K562 (cell line): ENCODE measurements around the gene KRTAP3-3. TPM values are rescaled to one million over a fixed set of nuclear protein-coding genes. Genes with fewer than 3 reads are reported as not detected.

Experiments
- ATAC-seq: fragments of 200-7000 bp; cut with Tn5 transposase; 3 replicates; pipeline ENCODE4 v1.9.1; 2020; ENCODE audit warnings: moderate library complexity
- BruUV-seq: library from RNA; stranded (reverse); fragments of 400-500 nt; replicated peaks from 2 replicates; lab custom pipeline; 2021; lab: Mats Ljungman, UMichigan
- CTCF ChIA-PET: fragments of 300-600 bp; formaldehyde crosslinking; extraction: SDS; loops from one replicate; lab custom pipeline; 2021; ENCODE audit warnings: low intra/inter-chr PET ratio; lab: Yijun Ruan, JAX
- POLR2A ChIA-PET: fragments of 300-600, 350-650 bp; sonication (Branson Sonifier 250); formaldehyde crosslinking; extraction: SDS; loops from one replicate; lab custom pipeline; 2021; ENCODE audit warnings: antibody characterized with exemption, inconsistent platforms; lab: Yijun Ruan, JAX
- DNase-seq, 4 experiments: peaks; one replicate each; pipeline versions ENCODE4 v3.0.0 to v3.0.0-alpha.2; 2011 to 2018; ENCODE audit warnings: low spot score in 3 of 4, mixed read lengths in 3 of 4; ENCODE audit errors: extremely low read depth in 1 of 4
- FAIRE-seq: peaks from 2 replicates; lab custom pipeline; 2011; peaks lifted over from hg19 to GRCh38; lab: Jason Lieb, UNC
- H2AFZ ChIP-seq: 2 replicates; pipeline ENCODE4 v1.6.0; 2011; ENCODE audit warnings: low read depth, low read length, control low read depth, inconsistent platforms
- H3K27ac ChIP-seq: fragments of 200-600 bp; 3 replicates; pipeline ENCODE4 v1.8.0; 2011; ENCODE audit warnings: low read depth, mild to moderate bottlenecking, control low read depth, inconsistent platforms, low read length, moderate library complexity, mixed read lengths; ENCODE audit errors: extremely low read depth
- H3K27me3 ChIP-seq, 2 experiments: fragments of 300-600 bp in 1 of 2; 2 replicates in 1 of 2; 3 replicates in 1 of 2; pipeline versions ENCODE4 v1.6.0 to v1.8.0; 2011; ENCODE audit warnings: inconsistent platforms in 2 of 2, low read length in 2 of 2, mild to moderate bottlenecking in 1 of 2, mixed read lengths in 1 of 2, moderate library complexity in 1 of 2; ENCODE audit not compliant: control insufficient read depth in 2 of 2, insufficient read depth in 2 of 2
- H3K36me3 ChIP-seq: fragments of 300-600 bp; 3 replicates; pipeline ENCODE4 v1.8.0; 2011; ENCODE audit warnings: mild to moderate bottlenecking, low read length, inconsistent platforms; ENCODE audit not compliant: control insufficient read depth, insufficient read depth
- H3K4me1 ChIP-seq, 2 experiments: fragments of 200-600 bp in 1 of 2; replicated peaks in 1 of 2; 2 replicates in 1 of 2; 3 replicates in 1 of 2; pipeline versions ENCODE4 v1.5.1 to v1.8.0; 2011; ENCODE audit warnings: inconsistent platforms in 2 of 2, low read length in 2 of 2, mild to moderate bottlenecking in 1 of 2, mixed read lengths in 1 of 2, moderate library complexity in 1 of 2; ENCODE audit not compliant: control insufficient read depth in 2 of 2, insufficient read depth in 2 of 2
- H3K4me2 ChIP-seq: 2 replicates; pipeline ENCODE4 v1.6.1; 2011; ENCODE audit warnings: low read length, control low read depth, inconsistent platforms, mixed read lengths; ENCODE audit not compliant: insufficient read depth
- H3K4me3 ChIP-seq: fragments of 200-600 bp; sonication (generic), shearing (Covaris generic); 2 replicates; pipeline ENCODE4 v1.5.1; 2016; ENCODE audit warnings: control low read depth, inconsistent platforms
- H3K79me2 ChIP-seq: fragments of 200-600 bp; 3 replicates; pipeline ENCODE4 v1.8.0; 2011; ENCODE audit warnings: low read length, inconsistent platforms; ENCODE audit not compliant: control insufficient read depth, insufficient read depth
- H3K9ac ChIP-seq, 2 experiments: 2 replicates each; pipeline versions ENCODE4 v1.6.0 to v1.6.1; 2011; ENCODE audit warnings: low read depth in 2 of 2, low read length in 2 of 2, control low read depth in 1 of 2, inconsistent platforms in 1 of 2, mild to moderate bottlenecking in 1 of 2, mixed read lengths in 1 of 2; ENCODE audit not compliant: insufficient read depth in 1 of 2
- H3K9me1 ChIP-seq: one replicate; pipeline ENCODE4 v1.6.0; 2011; ENCODE audit warnings: inconsistent platforms, mild to moderate bottlenecking, low read length, moderate library complexity; ENCODE audit not compliant: control insufficient read depth, insufficient read depth
- H3K9me3 ChIP-seq: replicated peaks from 2 replicates; pipeline ENCODE4 v1.5.1; 2011; ENCODE audit warnings: low read depth, low read length, inconsistent platforms; ENCODE audit not compliant: control insufficient read depth, insufficient read depth
- H4K20me1 ChIP-seq: replicated peaks from 2 replicates; pipeline ENCODE4 v1.6.1; 2011; ENCODE audit warnings: low read length, inconsistent platforms, mixed read lengths; ENCODE audit not compliant: control insufficient read depth, insufficient read depth
- EWSR1 ChIP-seq: fragments of 450-650 bp; IDR thresholded peaks from 2 replicates; pipeline ENCODE4 v1.6.1; 2018; ENCODE audit warnings: borderline replicate concordance, mild to moderate bottlenecking, low read depth, moderate library complexity; ENCODE audit not compliant: partially characterized antibody
- GATAD2A ChIP-seq: fragments of 450-650 bp; IDR thresholded peaks from 2 replicates; pipeline ENCODE4 v1.6.1; 2017
- JUNB ChIP-seq: fragments of 450-650 bp; formaldehyde crosslinking; conservative IDR thresholded peaks from 2 replicates; pipeline ENCODE4 v1.4.0; 2020; ENCODE audit warnings: mild to moderate bottlenecking
- NRF1 ChIP-seq, 2 experiments: fragments of 450-650 bp; IDR thresholded peaks in 1 of 2; conservative IDR thresholded peaks in 1 of 2; 2 replicates each; pipeline ENCODE4 v1.6.1; 2014; ENCODE audit warnings: mild to moderate bottlenecking in 2 of 2
- STAT5A ChIP-seq: IDR thresholded peaks from 2 replicates; pipeline ENCODE4 v1.6.1; 2012; ENCODE audit warnings: low read length, inconsistent platforms, borderline replicate concordance
- ZNF324 ChIP-seq: fragments of 250-450 bp; sonication (Bioruptor Pico); IDR thresholded peaks from 2 replicates; pipeline ENCODE4 v1.4.0; 2020; ENCODE audit warnings: mild to moderate bottlenecking
- ZNF699 ChIP-seq: fragments of 250-450 bp; sonication (Bioruptor Pico); IDR thresholded peaks from 2 replicates; pipeline ENCODE4 v1.8.0; 2021; ENCODE audit warnings: mild to moderate bottlenecking, moderate library complexity; ENCODE audit not compliant: insufficient replicate concordance
- WGBS: fragments of 100-300 bp; shearing (Covaris generic); methylation state at CpG from one replicate; pipeline ENCODE4 v1.1.6; 2016; ENCODE audit warnings: low coverage, mixed read lengths; ENCODE audit not compliant: insufficient coverage; ENCODE audit errors: missing lambda C conversion rate; 5-methylcytosine and 5-hydroxymethylcytosine counted together
- in situ Hi-C: fragments of 300-500 bp; cut with MboI; formaldehyde crosslinking; loops from 4 replicates; pipeline ENCODE4 v1.15.0; 2018; ENCODE audit warnings: inconsistent platforms, mixed read lengths
- intact Hi-C: fragments of 100-400 bp; cut with micrococcal nuclease; formaldehyde crosslinking; loops from 2 replicates; pipeline ENCODE4 v1.14.2; 2022
- polyA plus RNA-seq, 8 experiments: library from polyadenylated mRNA; depleted of rRNA in 4 of 8; stranded (reverse) in 5 of 8; unstranded in 3 of 8; fragments of >200 nt; fragmentation: Nextera tagmentation in 2 of 8; fragmentation: Illumina TruSeq in 1 of 8; extraction: Ambion mirVana in 2 of 8; extraction: Trizol in 1 of 8; gene quantifications; 2 replicates each; pipeline versions ENCODE4 v1.2.1 to v1.2.3, GENCODE V29; 2011 to 2014; ENCODE audit warnings: inconsistent platforms in 1 of 8, missing spikeins in 1 of 8
- total RNA-seq, 7 experiments: library from RNA; depleted of rRNA in 6 of 7; stranded (reverse); fragments of >200 nt in 6 of 7; fragmentation: Illumina TruSeq in 2 of 7; extraction: Trizol in 2 of 7; gene quantifications; 2 replicates each; pipeline versions ENCODE4 v1.2.1 to v1.2.3, GENCODE V29; 2011 to 2021; ENCODE audit warnings: low replicate concordance in 1 of 7
- TF ChIP-seq, protein P1 (sequence below): fragments of 250-450 bp; sonication (Bioruptor Pico); IDR thresholded peaks from 2 replicates; pipeline ENCODE4 v1.5.0; 2021
- TF ChIP-seq, protein P2 (sequence below): sonication (generic); formaldehyde crosslinking; IDR thresholded peaks from 2 replicates; pipeline ENCODE4 v1.8.0; 2022; ENCODE audit warnings: missing genetic modification reagents, mild to moderate bottlenecking, borderline replicate concordance
- TF ChIP-seq, protein P3 (sequence below): fragments of 250-450 bp; sonication (Bioruptor Pico); IDR thresholded peaks from 2 replicates; pipeline ENCODE4 v1.5.1; 2021; ENCODE audit warnings: mild to moderate bottlenecking

Gene KRTAP3-3
- total and polyA plus RNA-seq, 9 of the 15 experiments (the other 6 are each of a cell fraction or from before 2014, with no cell fraction given), result not detected

DNA sequence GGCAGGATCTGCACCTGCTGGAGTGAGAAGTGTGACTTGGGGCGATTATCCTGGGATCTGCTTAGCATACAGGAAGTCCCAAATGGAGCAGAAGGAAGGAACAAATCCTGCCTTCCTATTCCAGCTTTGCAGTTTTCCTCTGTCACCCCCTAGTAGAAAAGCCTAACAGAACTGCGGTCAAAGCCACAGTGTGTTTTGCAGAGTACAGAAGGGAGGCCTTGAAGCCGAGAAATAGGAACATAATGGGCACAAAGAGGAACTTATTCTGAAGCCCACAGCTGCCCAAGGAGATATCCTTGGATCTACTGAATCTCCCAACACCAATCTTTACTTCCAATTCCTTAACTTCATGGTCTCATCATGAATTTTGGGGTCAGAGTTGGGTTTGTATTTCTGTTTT lies 24.6 kb upstream of the KRTAP3-3 start:
- H3K36me3 ChIP-seq, result no peaks in the 10 kb centered on the region
- FAIRE-seq (no peak), ATAC-seq (no peak), DNase-seq (no peak)
- ChIA-PET POLR2A (interaction anchor here (0.7 kb wide), 1 partner anchor 385 kb away, joined by 3 read pairs; no protein-coding TSS in a partner anchor), CTCF (no interaction called here)
- no TSS peak for BruUV-seq
- H3K4me1 ChIP-seq, result no peaks in the 10 kb centered on the region
- H3K9me3 ChIP-seq, result no peaks in the 10 kb centered on the region
- no peaks in the 10 kb centered on the region for H3K79me2 ChIP-seq
- intact Hi-C loops (no loop called here), in situ Hi-C loops (no loop called here)
- no peak overlapping the region for H3K27ac ChIP-seq
- no peak overlapping the region for H3K9ac ChIP-seq
- no peaks in the 10 kb centered on the region for H3K9me1 ChIP-seq
- H3K27me3 ChIP-seq, result 0 out of 5 replicates have a peak, but pooled peaks cover 0 to 3% of the 10 kb centered on the region in 2 experiments
- H4K20me1 ChIP-seq, result no peaks in the 10 kb centered on the region
- H3K4me3 ChIP-seq, result no peak overlapping the region
- 0% methylated on average over 3 of the region's 3 CpGs for WGBS
- no peak overlapping the region for H2AFZ ChIP-seq
- no peak for TF ChIP-seq EWSR1
- no peak overlapping the region for H3K4me2 ChIP-seq

DNA sequence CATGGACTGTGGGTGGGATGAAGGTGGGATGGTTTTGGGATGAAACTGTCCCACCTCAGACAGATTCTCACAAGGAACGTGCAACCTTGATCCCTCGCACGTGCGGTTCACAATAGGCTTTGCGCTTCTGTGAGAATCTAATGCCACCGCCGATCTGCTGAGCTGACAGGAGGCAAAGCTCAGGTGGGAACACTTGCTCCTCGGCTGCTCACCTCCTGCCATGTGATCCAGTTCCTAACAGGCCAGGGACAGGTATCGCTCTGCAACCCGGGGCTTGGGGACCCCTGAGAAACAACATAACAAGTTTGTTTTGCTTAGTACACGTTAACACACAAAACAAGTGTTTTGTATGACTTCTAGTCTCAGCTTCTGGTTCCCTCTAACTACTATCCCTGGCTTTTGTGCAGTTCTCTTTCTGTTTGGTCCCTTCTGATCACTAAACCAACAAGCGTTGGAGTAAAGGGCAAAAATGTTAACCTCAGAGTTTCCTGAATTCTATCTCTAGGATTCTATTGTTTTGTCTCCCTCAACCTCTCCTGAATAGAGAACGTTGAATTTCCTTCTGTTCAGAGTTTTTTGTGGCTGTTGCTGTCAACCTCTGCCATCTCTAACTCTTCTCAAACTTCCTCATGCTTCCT lies 22.7 kb upstream of the KRTAP3-3 start:
- WGBS, result 3% methylated on average over 13 of the region's 13 CpGs
- BruUV-seq, result no TSS peak
- H3K4me1 ChIP-seq, result no peaks in the 10 kb centered on the region
- no peak for TF ChIP-seq ZNF324 (CRISPR knock-in tag)
- TF ChIP-seq, protein P1, sequence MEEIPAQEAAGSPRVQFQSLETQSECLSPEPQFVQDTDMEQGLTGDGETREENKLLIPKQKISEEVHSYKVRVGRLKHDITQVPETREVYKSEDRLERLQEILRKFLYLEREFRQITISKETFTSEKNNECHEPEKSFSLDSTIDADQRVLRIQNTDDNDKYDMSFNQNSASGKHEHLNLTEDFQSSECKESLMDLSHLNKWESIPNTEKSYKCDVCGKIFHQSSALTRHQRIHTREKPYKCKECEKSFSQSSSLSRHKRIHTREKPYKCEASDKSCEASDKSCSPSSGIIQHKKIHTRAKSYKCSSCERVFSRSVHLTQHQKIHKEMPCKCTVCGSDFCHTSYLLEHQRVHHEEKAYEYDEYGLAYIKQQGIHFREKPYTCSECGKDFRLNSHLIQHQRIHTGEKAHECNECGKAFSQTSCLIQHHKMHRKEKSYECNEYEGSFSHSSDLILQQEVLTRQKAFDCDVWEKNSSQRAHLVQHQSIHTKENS, result no peak
- no peak for TF ChIP-seq STAT5A
- no peak for TF ChIP-seq JUNB (CRISPR knock-in tag)
- no peak for TF ChIP-seq NRF1 (conservative IDR thresholded peaks at IDR 0.05 in 1 of 2, IDR thresholded peaks at IDR 0.05 in 1 of 2)
- TF ChIP-seq ZNF699, result no peak
- TF ChIP-seq, protein P2, sequence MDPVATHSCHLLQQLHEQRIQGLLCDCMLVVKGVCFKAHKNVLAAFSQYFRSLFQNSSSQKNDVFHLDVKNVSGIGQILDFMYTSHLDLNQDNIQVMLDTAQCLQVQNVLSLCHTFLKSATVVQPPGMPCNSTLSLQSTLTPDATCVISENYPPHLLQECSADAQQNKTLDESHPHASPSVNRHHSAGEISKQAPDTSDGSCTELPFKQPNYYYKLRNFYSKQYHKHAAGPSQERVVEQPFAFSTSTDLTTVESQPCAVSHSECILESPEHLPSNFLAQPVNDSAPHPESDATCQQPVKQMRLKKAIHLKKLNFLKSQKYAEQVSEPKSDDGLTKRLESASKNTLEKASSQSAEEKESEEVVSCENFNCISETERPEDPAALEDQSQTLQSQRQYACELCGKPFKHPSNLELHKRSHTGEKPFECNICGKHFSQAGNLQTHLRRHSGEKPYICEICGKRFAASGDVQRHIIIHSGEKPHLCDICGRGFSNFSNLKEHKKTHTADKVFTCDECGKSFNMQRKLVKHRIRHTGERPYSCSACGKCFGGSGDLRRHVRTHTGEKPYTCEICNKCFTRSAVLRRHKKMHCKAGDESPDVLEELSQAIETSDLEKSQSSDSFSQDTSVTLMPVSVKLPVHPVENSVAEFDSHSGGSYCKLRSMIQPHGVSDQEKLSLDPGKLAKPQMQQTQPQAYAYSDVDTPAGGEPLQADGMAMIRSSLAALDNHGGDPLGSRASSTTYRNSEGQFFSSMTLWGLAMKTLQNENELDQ, result no peak
- no peak for TF ChIP-seq GATAD2A
- TF ChIP-seq, protein P3, sequence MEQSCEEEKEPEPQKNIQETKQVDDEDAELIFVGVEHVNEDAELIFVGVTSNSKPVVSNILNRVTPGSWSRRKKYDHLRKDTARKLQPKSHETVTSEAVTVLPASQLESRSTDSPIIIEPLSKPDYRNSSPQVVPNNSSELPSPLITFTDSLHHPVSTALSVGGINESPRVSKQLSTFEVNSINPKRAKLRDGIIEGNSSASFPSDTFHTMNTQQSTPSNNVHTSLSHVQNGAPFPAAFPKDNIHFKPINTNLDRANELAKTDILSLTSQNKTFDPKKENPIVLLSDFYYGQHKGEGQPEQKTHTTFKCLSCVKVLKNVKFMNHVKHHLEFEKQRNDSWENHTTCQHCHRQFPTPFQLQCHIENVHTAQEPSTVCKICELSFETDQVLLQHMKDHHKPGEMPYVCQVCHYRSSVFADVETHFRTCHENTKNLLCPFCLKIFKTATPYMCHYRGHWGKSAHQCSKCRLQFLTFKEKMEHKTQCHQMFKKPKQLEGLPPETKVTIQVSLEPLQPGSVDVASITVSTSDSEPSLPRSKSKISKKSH (CRISPR knock-in tag), result no peak

More for the DNA sequence above, 22.7 kb upstream of the KRTAP3-3 start:
- no peaks in the 10 kb centered on the region for H4K20me1 ChIP-seq
- H2AFZ ChIP-seq, result no peak overlapping the region
- H3K27me3 ChIP-seq, result 0 out of 5 replicates have a peak, but pooled peaks cover 0 to 3% of the 10 kb centered on the region in 2 experiments
- FAIRE-seq, result no peak
- no peaks in the 10 kb centered on the region for H3K9me1 ChIP-seq
- no peak overlapping the region for H3K4me3 ChIP-seq
- no peak for DNase-seq
- in situ Hi-C loops (no loop called here), intact Hi-C loops (no loop called here)
- H3K36me3 ChIP-seq, result no peaks in the 10 kb centered on the region
- H3K79me2 ChIP-seq, result no peaks in the 10 kb centered on the region
- no peaks in the 10 kb centered on the region for H3K9me3 ChIP-seq
- no peak for ATAC-seq
- H3K9ac ChIP-seq, result no peak overlapping the region
- ChIA-PET POLR2A (interaction anchor here (0.6 kb wide), 1 partner anchor 117 kb away, joined by 3 read pairs; no protein-coding TSS in a partner anchor), CTCF (no interaction called here)
- H3K27ac ChIP-seq, result no peak overlapping the region
- H3K4me2 ChIP-seq, result no peak overlapping the region
